ENCODE measurements around the gene NBEA.

Gene NBEA

DNA sequence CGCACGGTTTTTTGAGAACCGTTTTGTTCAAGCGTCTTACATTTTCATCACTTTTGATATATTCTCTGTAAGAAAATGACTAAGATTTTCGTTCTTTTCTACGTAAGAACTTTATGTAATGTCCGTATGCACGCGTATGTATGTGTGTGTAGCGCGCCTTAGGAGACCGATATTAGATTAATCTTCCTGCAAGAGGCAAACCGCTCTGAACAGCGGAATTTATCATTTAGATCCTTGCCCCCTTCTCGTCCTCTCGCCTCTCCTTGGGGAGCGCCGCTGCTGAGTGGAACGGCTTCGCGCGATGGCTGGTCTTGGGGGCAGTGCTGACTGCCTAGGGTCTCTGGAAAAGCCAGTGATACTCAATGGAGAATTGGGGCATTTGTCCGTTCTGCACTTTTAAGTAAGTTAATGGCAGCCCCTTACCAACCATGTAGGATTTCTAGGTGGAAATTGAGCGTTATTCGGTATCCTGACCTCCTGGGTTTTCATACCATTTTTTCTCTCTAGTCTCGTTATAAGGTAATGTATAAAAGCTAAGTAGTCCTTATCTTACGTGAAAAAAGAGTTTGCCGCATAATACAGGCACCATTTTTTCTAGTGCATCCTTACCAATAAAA lies 529.7 kb downstream of the NBEA start:
- Histone ChIP-seq H3K27ac (replicated peaks) (no peak overlapping the region), H3K27me3 (ENCODE audit: insufficient read depth, poor library complexity, severe bottlenecking) (peaks cover 64% of the 10 kb centered on the region), H3K4me3 (replicated peaks; ENCODE audit: insufficient read depth, low read length) (no peak overlapping the region)
- DNase-seq (ENCODE audit: low read depth in 1 of 2, low spot score in 1 of 2) = no peak
- TF ChIP-seq SPI1 (IDR thresholded peaks at IDR 0.05; ENCODE audit: borderline replicate concordance, low read depth) (no peak), POLR2AphosphoS5 (IDR thresholded peaks at IDR 0.05; ENCODE audit: low read depth) (no peak), GABPA (IDR thresholded peaks at IDR 0.05; ENCODE audit: low read depth) (no peak)
- TF ChIP-seq, protein P1, sequence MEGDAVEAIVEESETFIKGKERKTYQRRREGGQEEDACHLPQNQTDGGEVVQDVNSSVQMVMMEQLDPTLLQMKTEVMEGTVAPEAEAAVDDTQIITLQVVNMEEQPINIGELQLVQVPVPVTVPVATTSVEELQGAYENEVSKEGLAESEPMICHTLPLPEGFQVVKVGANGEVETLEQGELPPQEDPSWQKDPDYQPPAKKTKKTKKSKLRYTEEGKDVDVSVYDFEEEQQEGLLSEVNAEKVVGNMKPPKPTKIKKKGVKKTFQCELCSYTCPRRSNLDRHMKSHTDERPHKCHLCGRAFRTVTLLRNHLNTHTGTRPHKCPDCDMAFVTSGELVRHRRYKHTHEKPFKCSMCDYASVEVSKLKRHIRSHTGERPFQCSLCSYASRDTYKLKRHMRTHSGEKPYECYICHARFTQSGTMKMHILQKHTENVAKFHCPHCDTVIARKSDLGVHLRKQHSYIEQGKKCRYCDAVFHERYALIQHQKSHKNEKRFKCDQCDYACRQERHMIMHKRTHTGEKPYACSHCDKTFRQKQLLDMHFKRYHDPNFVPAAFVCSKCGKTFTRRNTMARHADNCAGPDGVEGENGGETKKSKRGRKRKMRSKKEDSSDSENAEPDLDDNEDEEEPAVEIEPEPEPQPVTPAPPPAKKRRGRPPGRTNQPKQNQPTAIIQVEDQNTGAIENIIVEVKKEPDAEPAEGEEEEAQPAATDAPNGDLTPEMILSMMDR (IDR thresholded peaks at IDR 0.05; ENCODE audit: insufficient read depth, low read length) = no peak
- TF ChIP-seq, protein P2, sequence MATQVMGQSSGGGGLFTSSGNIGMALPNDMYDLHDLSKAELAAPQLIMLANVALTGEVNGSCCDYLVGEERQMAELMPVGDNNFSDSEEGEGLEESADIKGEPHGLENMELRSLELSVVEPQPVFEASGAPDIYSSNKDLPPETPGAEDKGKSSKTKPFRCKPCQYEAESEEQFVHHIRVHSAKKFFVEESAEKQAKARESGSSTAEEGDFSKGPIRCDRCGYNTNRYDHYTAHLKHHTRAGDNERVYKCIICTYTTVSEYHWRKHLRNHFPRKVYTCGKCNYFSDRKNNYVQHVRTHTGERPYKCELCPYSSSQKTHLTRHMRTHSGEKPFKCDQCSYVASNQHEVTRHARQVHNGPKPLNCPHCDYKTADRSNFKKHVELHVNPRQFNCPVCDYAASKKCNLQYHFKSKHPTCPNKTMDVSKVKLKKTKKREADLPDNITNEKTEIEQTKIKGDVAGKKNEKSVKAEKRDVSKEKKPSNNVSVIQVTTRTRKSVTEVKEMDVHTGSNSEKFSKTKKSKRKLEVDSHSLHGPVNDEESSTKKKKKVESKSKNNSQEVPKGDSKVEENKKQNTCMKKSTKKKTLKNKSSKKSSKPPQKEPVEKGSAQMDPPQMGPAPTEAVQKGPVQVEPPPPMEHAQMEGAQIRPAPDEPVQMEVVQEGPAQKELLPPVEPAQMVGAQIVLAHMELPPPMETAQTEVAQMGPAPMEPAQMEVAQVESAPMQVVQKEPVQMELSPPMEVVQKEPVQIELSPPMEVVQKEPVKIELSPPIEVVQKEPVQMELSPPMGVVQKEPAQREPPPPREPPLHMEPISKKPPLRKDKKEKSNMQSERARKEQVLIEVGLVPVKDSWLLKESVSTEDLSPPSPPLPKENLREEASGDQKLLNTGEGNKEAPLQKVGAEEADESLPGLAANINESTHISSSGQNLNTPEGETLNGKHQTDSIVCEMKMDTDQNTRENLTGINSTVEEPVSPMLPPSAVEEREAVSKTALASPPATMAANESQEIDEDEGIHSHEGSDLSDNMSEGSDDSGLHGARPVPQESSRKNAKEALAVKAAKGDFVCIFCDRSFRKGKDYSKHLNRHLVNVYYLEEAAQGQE (IDR thresholded peaks at IDR 0.05; ENCODE audit: insufficient replicate concordance, low read depth) = no peak

DNA sequence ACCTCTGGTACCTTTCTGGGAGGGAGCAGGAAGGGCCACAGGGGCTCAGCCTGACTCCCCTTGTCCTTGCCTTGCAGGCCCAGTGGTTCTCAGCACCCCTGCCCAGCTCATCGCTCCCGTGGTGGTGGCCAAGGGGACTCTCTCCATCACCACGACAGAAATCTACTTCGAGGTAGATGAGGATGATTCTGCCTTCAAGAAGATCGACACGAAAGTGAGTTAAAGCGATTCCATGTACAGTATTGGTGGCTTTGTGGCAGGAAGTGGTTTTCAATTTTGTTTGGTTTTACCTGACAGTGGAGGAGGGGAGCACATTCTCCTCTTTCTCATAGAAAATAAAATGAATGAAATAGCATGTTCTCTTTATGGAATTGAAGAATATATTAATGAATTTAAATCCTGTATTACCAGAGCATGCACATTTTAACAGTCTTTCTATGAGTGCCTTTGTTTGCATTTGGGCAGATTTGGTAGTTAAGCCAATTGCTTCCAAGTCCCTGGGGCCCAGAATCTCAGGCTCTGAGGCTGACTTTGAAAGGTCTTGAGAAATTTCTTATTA lies 530.3 kb downstream of the NBEA start:
- H3K27me3 ChIP-seq (ENCODE audit: insufficient read depth, poor library complexity, severe bottlenecking) = peaks cover 70% of the 10 kb centered on the region
- no peak for DNase-seq (ENCODE audit: low read depth in 1 of 2, low spot score in 1 of 2)
- TF ChIP-seq POLR2AphosphoS5 (IDR thresholded peaks at IDR 0.05; ENCODE audit: low read depth) (no peak), SPI1 (IDR thresholded peaks at IDR 0.05; ENCODE audit: borderline replicate concordance, low read depth) (no peak), GABPA (IDR thresholded peaks at IDR 0.05; ENCODE audit: low read depth) (no peak)
- TF ChIP-seq, protein P2 (IDR thresholded peaks at IDR 0.05; ENCODE audit: insufficient replicate concordance, low read depth) = no peak
- TF ChIP-seq, protein P1 (IDR thresholded peaks at IDR 0.05; ENCODE audit: insufficient read depth, low read length) = no peak
- H3K4me3 ChIP-seq (replicated peaks; ENCODE audit: insufficient read depth, low read length) = no peak overlapping the region
- no peak overlapping the region for H3K27ac ChIP-seq (replicated peaks)

DNA sequence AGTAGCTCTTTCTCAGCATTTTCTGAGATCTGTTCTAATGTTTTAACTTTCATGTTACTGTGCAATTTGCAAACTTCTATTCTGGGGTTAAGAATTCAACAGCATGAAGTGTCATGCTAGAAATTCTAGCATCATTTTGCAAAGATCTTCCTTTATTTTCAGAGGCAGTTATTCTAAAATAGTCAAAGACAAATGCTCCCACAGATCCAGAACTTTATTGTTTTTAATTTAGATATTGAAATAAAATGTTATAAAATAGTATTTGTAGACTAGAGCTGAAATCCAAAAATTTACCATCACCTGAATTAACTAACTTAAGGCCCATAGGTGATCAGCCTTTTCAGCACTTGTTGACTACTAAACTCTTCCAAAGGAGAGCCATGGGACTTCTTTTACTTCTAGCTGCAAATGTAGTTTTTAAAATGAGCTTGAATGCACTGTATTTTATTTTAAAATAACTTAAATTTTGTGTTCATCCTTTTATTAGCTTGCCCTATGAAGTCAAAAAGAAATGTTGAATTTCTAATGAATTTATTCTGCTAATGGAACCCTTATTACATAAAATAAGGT lies 531.2 kb downstream of the NBEA start:
- Histone ChIP-seq H3K27ac (replicated peaks) (no peak overlapping the region), H3K4me3 (replicated peaks; ENCODE audit: insufficient read depth, low read length) (no peak overlapping the region), H3K27me3 (ENCODE audit: insufficient read depth, poor library complexity, severe bottlenecking) (peaks cover 79% of the 10 kb centered on the region)
- TF ChIP-seq, protein P1 (IDR thresholded peaks at IDR 0.05; ENCODE audit: insufficient read depth, low read length) = no peak
- TF ChIP-seq GABPA (IDR thresholded peaks at IDR 0.05; ENCODE audit: low read depth) (no peak), POLR2AphosphoS5 (IDR thresholded peaks at IDR 0.05; ENCODE audit: low read depth) (no peak), SPI1 (IDR thresholded peaks at IDR 0.05; ENCODE audit: borderline replicate concordance, low read depth) (no peak)
- TF ChIP-seq, protein P2 (IDR thresholded peaks at IDR 0.05; ENCODE audit: insufficient replicate concordance, low read depth) = no peak
- DNase-seq (ENCODE audit: low read depth in 1 of 2, low spot score in 1 of 2) = no peak
